Measurements from ENCODE around the gene SGSM1.

The SGSM1 gene

DNA sequence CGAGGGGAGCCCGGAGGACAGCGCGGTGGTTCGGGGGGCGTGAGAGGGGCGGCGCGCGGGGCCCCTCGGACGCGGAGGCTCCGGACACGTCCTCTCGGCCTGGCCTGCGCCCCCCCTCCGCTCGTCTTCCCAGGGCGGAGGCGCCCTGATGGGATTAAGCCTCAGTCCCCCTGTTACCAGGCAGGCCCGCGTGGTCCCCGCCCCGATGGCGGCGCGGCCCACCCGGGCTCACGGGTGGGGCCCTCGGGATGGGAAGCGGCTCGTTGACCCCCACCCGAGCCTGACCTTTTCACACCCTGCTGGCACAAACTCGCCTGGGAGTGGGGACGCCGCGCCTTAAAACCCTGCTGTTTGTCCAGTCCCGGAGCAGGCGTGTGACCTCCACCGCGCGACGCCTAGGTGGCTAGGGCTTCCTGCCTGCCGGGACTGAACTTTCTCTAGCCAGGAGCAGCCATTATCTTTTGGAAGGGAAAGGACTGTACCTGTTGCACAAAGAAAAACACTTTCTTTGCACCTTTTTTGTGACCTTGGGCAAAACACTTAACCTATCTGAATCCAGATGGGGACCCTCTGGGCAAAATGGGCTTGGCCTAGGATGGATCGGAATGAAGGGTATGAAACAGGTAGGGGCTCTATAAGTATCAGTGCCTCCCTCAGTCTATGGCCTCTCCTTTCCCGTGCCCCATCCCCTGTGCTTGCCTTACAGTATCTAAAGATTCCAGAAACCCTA lies 147.5 kb downstream of the SGSM1 start:
- DNase-seq, result no peak

DNA sequence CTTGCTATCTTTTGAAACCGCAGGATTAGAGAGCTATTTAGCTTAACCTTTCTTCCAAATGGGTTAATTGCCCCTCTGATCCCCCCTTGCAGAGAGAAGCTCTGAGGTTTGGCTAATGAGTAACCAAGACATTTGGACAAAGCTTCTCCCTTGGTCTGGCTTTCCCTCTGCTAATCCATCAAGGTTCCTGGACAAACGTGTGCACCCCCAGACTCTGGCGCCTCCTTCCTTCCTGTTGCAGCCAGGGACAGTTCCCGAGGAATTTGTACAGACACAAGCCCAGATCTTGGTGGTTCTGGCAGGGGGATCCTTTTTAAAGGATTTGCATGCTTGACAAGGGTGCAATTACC lies 148.1 kb downstream of the SGSM1 start:
- no peak for DNase-seq

DNA sequence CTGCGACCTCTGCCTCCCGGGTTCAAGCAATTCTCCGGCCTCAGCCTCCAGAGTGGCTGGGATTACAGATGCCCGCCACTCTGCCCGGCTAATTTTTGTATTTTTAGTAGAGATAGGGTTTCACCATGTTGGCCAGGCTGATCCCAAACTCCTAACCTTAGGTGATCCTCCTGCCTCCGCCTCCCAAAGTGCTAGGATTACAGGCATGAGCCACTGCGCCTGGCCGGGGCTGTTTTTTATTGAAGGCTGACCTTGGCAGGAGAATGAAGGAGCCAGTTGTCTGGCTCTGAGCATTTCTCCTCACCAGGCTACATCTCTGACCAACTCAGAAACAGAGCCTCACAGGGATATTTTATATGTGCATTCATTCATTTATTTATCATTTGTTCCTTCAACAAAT lies 148.8 kb downstream of the SGSM1 start:
- no peak for DNase-seq

DNA sequence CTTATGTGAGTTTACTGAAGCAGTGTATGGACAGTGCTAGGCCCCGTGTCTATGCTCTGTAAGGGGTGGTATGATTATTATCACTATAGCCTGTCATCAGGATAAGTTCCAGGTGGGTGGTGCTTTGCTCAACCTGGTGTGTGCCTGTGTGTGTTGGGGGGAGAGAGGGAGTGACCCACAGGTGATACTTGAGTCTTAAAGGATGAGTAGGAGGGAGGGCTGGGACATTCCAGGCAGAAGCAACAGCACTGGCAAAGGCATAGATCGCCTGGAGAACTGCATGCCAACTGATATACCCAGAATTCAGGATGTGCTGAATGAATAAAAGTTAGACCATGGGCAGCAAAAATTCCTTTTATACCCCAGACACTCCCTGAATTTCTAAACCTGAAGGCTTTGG lies 151.0 kb downstream of the SGSM1 start:
- DNase-seq, result no peak

DNA sequence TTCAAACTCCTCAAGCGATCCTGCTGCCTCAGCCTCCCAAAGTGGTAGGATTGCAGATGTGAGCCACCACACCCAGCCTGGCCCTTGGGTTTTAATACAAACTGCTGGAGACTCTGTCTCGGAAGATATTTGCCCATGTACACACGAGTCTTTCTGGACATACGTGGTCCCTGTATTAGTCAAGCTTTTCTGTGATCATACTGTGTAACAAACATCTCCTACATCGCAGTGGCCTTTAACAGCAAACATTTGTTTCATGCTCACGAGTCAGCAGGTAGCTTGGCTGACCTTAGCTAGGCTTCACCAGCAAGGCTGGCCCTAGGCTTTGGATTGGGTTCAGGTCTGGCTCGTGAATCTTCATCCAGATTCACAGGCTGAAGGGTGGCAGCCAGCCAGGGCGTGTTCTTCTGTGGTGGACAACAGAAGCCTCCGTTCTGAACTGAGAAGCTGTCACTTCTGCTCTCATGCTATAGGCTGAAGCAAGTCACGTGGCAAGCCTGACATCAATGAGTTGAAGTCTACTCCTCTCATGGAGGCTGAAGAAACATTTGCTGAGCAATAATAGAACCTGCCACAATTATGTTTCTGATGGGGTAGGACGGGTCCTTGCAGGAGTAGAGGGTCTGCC lies 155.3 kb downstream of the SGSM1 start:
- no peak for DNase-seq

GRCh38 chr22:24962094-24962493 lies 156.1 kb downstream of the SGSM1 start:
- DNase-seq, result no peak

DNA sequence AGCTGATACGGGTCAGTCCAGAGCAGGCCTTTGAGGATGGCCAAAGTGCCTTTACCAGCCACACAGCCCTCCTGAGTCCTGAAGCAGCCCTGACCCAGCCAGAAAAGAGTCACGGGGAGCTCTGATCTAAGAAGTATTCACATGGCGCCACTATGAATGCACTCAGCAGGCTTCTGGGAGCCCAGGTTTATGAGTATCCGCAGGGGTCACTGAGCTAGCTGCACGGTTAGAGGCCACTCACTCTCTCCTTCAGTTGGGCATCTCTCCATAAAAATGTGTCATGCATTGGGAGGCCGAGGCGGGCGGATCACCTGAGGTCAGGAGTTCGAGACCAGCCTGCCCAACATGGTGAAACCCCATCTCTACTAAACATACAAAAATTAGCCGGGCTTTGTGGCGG lies 156.8 kb downstream of the SGSM1 start:
- no peak for DNase-seq

DNA sequence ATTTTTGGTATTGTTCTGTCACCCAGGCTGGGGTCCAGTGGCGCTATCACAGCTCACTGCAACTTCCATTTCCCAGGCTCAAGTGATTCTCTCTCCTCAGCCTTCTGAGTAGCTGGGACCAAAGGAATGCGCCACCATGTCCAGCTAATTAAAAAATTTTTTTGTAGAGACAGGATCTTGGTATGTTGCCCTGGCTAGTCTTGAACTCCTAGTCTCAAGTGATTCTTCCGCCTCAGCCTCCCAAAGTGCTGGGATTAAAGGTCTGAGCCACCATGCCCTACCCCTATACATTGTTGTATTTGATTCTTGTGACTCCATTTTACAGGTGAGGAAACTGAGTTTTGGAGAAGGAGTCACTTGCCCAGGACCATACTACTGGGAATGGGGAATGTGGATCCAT lies 158.4 kb downstream of the SGSM1 start:
- no peak for DNase-seq

GRCh38 chr22:24965822-24966626 lies 160.0 kb downstream of the SGSM1 start:
- no peak for DNase-seq

DNA sequence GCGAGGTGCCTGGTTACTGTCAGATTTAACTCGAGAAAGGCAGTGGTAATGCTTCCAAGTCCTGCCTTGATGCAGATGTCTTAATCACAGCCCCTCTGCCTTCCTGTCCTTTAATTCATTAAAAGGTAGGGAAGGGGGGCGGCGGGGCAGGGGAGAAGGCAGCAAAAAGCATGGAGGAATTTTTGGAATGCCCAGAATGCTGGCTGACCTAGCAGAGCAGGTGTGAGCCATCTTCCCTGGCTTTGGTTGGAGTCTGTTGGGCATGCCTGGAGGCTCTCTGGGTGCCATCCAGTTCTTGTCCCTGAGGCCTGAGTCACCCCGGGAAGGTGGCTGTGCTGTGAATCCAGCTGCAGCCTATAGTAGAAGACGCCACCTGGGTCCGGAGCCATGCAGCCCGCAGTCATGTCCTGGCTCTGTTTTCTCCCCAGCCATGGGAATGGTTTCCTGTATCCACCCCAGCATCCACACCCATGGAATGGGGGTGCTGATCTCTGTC lies 162.1 kb downstream of the SGSM1 start:
- no peak for DNase-seq

DNA sequence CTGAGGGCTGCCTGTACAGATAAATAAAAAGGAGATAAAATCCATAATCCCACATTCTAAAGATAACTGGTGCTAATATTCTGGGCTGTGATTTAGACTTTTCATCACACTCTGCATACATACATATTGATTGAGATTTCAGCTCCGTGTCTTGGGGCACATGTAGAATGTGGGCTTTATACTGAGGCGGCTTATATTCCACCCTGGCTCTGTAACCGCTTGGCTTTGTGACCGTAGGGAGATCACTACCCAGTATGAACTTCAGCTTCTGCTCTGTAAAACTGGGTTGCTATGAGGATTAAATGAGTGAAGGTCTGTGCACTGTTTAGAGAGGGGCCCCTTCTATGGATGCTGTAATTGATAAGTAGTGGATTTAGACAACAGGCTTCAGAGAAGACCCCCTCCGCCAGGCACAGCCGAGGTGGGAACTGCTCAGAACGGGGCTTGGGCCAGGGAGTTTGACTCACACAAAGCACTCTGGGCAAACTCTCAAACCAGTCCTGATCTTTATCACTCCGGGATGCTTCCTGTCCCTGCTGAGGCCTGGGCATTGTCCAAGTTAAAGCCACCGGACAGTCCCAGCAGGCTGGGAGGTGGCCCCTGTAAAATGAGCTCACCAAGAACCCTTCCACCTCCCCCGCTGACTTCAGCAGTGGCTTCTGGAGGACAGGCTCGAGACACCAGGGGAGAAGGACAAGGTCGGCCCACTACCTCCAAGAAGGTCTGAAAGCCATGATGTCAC lies 163.7 kb downstream of the SGSM1 start:
- no peak for DNase-seq

DNA sequence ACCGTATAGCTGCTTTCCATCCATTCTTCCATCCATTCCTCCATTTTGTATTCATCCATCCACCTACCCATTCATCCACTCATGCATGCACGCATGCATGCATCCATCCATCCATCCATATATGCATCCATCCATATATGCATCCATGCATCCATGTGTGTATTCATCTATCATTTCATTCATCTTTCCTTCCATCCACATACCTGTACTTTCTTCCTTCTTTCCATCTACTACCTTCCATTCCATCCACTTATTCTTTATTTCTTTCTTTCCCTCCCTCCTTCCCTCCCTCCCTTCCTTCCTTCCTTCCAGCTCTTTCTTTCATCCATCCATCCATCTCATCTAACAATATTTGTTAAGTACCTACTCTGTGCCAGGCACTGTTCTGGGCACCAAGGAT lies 166.4 kb downstream of the SGSM1 start:
- DNase-seq, result no peak

DNA sequence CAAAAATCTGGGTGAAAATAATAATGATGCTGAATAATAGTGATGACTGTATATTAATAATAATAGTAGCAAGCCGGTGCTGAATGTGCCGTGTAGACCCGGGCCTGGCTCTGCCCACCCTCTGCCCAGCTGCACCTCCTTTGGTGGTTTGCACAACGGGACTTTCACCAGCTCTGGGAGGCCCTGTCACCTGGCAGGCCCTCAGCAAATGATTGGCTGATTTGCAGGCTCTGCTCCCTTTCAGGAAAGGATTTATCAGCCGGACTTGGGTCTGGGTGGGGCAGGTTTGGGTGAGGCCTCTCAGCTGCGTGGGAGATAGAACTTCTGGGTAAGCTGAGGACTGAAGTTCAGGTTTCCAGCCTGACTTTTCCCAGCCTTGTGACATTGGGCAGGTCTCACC lies 167.9 kb downstream of the SGSM1 start:
- DNase-seq, result no peak

- no peak for DNase-seq
Measured at GRCh38 chr22:24975125-24975640, 169.2 kb downstream of the SGSM1 start.

DNA sequence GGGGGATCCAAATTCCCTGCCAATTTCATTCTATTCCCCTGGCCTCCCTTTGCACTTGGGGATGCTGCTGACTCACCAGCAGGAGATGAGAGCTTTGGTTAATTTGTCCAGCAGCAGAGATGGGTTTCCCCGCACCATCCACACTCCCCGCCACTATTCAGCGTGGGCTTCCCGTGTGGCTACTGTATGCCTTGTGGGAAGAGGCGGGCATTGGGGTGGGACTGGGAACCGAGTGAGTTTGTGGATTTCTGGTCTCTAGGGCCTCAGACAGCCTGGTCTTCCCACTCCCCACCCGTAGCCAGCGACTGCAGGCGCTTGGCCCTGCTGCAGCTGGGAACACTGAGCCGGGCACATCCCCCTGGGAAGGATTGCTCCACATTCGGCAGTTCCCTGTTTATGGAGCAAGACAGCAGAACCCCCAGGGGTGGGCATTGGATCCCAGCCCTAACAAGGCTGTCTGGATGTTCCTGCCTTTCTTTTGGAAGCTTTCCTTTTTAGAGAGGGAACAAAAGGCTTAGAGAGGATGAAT lies 169.9 kb downstream of the SGSM1 start:
- no peak for DNase-seq

DNA sequence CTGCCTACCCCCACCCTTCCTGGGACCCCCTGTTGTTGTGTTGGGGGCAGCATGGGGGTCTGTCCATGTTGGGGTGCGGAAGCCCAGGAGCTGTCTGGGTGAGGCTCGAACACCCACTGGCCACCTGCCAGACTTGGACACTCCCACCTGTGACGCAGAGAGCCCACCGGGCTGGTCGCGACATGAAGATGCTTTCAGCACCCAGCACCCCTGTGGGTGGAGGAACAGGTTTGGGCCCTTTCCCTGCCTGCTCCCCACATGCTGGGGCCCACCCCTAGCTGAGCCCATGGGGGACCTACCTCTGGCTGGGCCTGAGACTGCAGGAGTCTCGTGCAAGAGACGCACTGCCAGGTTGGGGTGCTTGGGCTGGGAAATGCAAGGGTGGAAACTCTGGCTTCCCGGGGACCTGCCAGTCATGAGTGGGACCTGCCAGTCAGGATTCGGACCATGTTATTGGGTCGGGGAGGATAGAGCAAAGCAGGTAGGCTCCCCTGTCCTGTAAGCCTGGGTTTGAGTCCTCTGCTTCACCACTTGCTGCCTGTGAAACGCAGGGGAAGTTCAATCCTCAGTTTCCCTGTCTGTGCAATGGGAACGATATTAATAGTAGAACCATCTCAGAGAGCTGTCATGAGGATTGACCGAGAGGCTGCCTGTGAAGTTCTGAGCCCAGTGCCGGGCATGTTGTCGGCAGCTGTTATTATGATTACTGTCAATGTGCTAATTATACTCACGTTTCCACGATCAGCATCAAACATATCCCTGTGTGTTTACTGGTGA lies 170.6 kb downstream of the SGSM1 start:
- no peak for DNase-seq
